ENCODE data around the gene DVL1.

Gene DVL1

DNA sequence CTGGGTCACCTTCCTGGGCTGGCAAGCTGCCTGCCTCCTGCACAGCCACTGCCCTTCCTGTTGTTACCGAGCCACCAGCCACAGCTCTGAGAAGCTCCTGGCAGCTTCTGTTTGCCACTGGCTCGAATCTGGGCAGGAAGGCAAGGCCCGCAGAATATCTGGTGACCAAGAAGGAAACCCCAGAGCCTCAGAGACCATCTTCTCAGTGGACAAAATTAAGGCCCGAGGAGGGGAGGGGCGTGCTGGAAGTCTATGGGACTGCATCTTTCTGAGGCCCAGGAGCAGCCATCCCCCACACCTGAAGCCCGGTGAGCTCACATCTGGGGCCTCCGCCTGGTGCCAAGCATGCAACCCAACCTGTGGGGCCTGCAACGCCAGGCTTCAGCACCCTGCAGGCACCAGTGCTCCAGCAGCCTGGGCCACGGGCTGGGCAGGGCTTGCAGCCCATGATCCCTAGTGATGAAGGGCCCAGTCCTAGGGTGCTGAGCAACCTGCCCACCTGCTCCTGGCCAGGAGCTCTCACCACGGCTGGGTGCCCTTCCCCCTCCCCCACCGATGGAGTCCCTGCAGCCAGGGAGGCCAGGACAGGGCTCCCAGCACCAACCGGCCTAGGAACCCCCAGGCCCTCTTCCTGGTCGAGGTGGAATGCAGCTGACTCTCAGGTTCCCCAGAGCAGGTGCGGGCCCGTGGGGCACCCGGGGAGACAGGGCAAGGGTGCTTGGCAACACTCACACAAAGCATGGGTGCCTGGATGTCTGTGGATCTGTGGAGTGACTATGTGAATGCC lies 23.7 kb downstream of the DVL1 start:
- H3K4me3 ChIP-seq (ENCODE audit: insufficient read depth in 1 of 2, low read depth in 1 of 2, low read length in 2 of 2), result peak overlapping the region; percentile 84 to 88
- WGBS, result 79% methylated on average over 16 of the region's 16 CpGs
- peaks cover 12 to 69% of the 10 kb centered on the region in 2 experiments for H3K36me3 ChIP-seq (ENCODE audit: control insufficient read depth in 1 of 2, insufficient read depth in 2 of 2, low read depth in 1 of 2, low read length in 2 of 2)
- peak overlapping the region in 1 of 2 experiments; percentile 46 for H3K23ac ChIP-seq (ENCODE audit: low read length in 2 of 2)
- no peak overlapping the region for H2BK15ac ChIP-seq (ENCODE audit: low read depth, poor library complexity, severe bottlenecking)
- peak overlapping the region; percentile 27 for H3K27ac ChIP-seq (ENCODE audit: low read length, poor library complexity, severe bottlenecking)
- peak; percentile 17 for DNase-seq
- no peak overlapping the region for H2AFZ ChIP-seq (ENCODE audit: low read depth, low read length)
- peak overlapping the region; percentile 81 for H3K4me2 ChIP-seq (ENCODE audit: low read length, poor library complexity, severe bottlenecking)
- H3K4ac ChIP-seq (ENCODE audit: low read depth in 1 of 2, low read length in 2 of 2), result peak overlapping the region; percentile 60 to 75
- no peaks in the 10 kb centered on the region for H3K9me3 ChIP-seq (ENCODE audit: control insufficient read depth, low read length)
- peak overlapping the region; percentile 93 for H3K9ac ChIP-seq (ENCODE audit: low read length)
- H2BK5ac ChIP-seq (ENCODE audit: low read depth, low read length, poor library complexity, severe bottlenecking), result no peak overlapping the region
- H4K8ac ChIP-seq (ENCODE audit: low read length), result peak overlapping the region; percentile 92
- H2AK5ac ChIP-seq (ENCODE audit: low read length, severe bottlenecking), result no peak overlapping the region
- H3K18ac ChIP-seq (ENCODE audit: low read depth in 1 of 2, low read length in 2 of 2), result peak overlapping the region; percentile 75 to 86
- peaks cover 13% of the 10 kb centered on the region for H3K79me1 ChIP-seq (replicated peaks; ENCODE audit: low read length, poor library complexity, severe bottlenecking)
- H2BK120ac ChIP-seq (ENCODE audit: low read depth, low read length), result no peak overlapping the region
- no peak overlapping the region for H3K14ac ChIP-seq (ENCODE audit: low read length in 2 of 2)
- no peaks in the 10 kb centered on the region for H3K27me3 ChIP-seq (ENCODE audit: control insufficient read depth in 1 of 2, insufficient read depth in 1 of 2, low read length in 2 of 2)
- peaks cover 58% of the 10 kb centered on the region for H3K4me1 ChIP-seq (ENCODE audit: control insufficient read depth, insufficient read depth, low read depth, low read length)
- peak overlapping the region in 1 of 2 experiments; percentile 29 for H2BK12ac ChIP-seq (ENCODE audit: low read length in 2 of 2)
- peak overlapping the region; percentile 83 for H4K91ac ChIP-seq (ENCODE audit: low read length)

DNA sequence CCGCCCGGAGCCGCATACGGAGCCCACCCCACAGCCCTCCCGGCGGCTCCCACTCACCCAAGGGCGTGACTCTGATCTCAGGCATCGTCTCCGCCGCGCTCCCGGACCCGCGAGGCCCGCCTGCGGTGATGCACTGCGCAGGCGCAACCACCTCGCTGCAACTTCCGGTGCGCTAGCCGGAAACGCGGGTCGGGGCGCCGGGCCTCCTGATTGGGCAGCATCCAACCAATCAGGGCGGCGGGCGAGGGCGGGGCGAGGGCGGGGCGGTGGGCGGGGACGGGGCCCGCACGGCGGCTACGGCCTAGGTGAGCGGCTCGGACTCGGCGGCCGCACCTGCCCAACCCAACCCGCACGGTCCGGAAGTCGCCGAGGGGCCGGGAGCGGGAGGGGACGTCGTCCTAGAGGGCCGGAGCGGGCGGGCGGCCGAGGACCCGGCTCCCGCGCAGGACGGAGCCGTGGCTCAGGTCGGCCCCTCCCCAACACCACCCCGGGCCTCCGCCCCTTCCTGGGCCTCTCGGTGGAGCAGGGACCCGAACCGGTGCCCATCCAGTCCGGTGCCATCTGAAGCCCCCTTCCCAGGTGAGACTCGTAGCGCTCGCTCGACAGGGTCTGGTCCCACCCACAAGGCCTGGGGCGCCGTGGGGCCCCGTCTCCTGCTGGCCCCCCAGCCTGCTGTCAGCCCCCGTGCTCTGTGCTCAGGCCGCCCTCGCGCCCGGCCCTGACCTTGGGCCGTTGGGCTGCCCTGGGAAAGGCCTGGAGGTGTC lies 24.5 kb downstream of the DVL1 start, which contains the start of the genes CPTP and INTS11:
Gene CPTP (plus strand): TSS at position 279 of the 764 bp plus-strand sequence. CDS start 2,109 bp downstream, outside the sequence.
Gene INTS11 (minus strand): TSS at position 137 of the 764 bp plus-strand sequence. CDS start 52 bp downstream, at position 85.
- peak within 1 kb of the TSS; percentile 81 for H3K4me2 ChIP-seq (ENCODE audit: low read length, poor library complexity, severe bottlenecking)
- peak within 1 kb of the TSS in 1 of 2 experiments; percentile 77 for H3K23ac ChIP-seq (ENCODE audit: low read length in 2 of 2)
- peak within 1 kb of the TSS; percentile 36 for H2BK5ac ChIP-seq (ENCODE audit: low read depth, low read length, poor library complexity, severe bottlenecking)
- H2AFZ ChIP-seq (ENCODE audit: low read depth, low read length), result peak within 1 kb of the TSS; percentile 56
- peak within 1 kb of the TSS; percentile 55 for H2BK15ac ChIP-seq (ENCODE audit: low read depth, poor library complexity, severe bottlenecking)
- no peak within 1 kb of the TSS for H2AK5ac ChIP-seq (ENCODE audit: low read length, severe bottlenecking)
- H3K9ac ChIP-seq (ENCODE audit: low read length), result peak within 1 kb of the TSS; percentile 93
- peak within 1 kb of the TSS; percentile 75 to 86 for H3K18ac ChIP-seq (ENCODE audit: low read depth in 1 of 2, low read length in 2 of 2)
- no peaks in the 10 kb centered on the region for H3K27me3 ChIP-seq (ENCODE audit: control insufficient read depth in 1 of 2, insufficient read depth in 1 of 2, low read length in 2 of 2)
- peak within 1 kb of the TSS in 1 of 2 experiments; percentile 47 for H2BK12ac ChIP-seq (ENCODE audit: low read length in 2 of 2)
- peaks cover 20 to 69% of the 10 kb centered on the region in 2 experiments for H3K36me3 ChIP-seq (ENCODE audit: control insufficient read depth in 1 of 2, insufficient read depth in 2 of 2, low read depth in 1 of 2, low read length in 2 of 2)
- peaks cover 56% of the 10 kb centered on the region for H3K4me1 ChIP-seq (ENCODE audit: control insufficient read depth, insufficient read depth, low read depth, low read length)
- peak within 1 kb of the TSS; percentile 27 for H3K27ac ChIP-seq (ENCODE audit: low read length, poor library complexity, severe bottlenecking)
- peak within 1 kb of the TSS; percentile 75 to 76 for H3K4ac ChIP-seq (ENCODE audit: low read depth in 1 of 2, low read length in 2 of 2)
- peak within 1 kb of the TSS; percentile 88 to 91 for H3K4me3 ChIP-seq (ENCODE audit: insufficient read depth in 1 of 2, low read depth in 1 of 2, low read length in 2 of 2)
- WGBS, result 3% methylated on average over 52 of the region's 84 CpGs
- peak within 1 kb of the TSS in 1 of 2 experiments; percentile 79 for H3K14ac ChIP-seq (ENCODE audit: low read length in 2 of 2)
- peak within 1 kb of the TSS; percentile 42 for H2BK120ac ChIP-seq (ENCODE audit: low read depth, low read length)
- peak within 1 kb of the TSS; percentile 85 for H4K91ac ChIP-seq (ENCODE audit: low read length)
- H3K9me3 ChIP-seq (ENCODE audit: control insufficient read depth, low read length), result no peaks in the 10 kb centered on the region
- H3K79me1 ChIP-seq (replicated peaks; ENCODE audit: low read length, poor library complexity, severe bottlenecking), result peaks cover 13% of the 10 kb centered on the region
- H4K8ac ChIP-seq (ENCODE audit: low read length), result peak within 1 kb of the TSS; percentile 92
- DNase-seq, result peak; percentile 89

- Histone ChIP-seq H2AK5ac (ENCODE audit: low read length, severe bottlenecking) (no peak overlapping the region), H4K91ac (ENCODE audit: low read length) (peak overlapping the region; percentile 85), H3K18ac (ENCODE audit: low read depth in 1 of 2, low read length in 2 of 2) (peak overlapping the region; percentile 61 to 63), H3K23ac (ENCODE audit: low read length in 2 of 2) (peak overlapping the region in 1 of 2 experiments; percentile 77), H3K36me3 (ENCODE audit: control insufficient read depth in 1 of 2, insufficient read depth in 2 of 2, low read depth in 1 of 2, low read length in 2 of 2) (peaks cover 26 to 69% of the 10 kb centered on the region in 2 experiments), H2AFZ (ENCODE audit: low read depth, low read length) (peak overlapping the region; percentile 31), H3K4ac (ENCODE audit: low read depth in 1 of 2, low read length in 2 of 2) (peak overlapping the region; percentile 75 to 76), H3K4me1 (ENCODE audit: control insufficient read depth, insufficient read depth, low read depth, low read length) (peaks cover 57% of the 10 kb centered on the region), H3K27ac (ENCODE audit: low read length, poor library complexity, severe bottlenecking) (no peak overlapping the region), H4K8ac (ENCODE audit: low read length) (peak overlapping the region; percentile 83), H3K4me3 (ENCODE audit: insufficient read depth in 1 of 2, low read depth in 1 of 2, low read length in 2 of 2) (peak overlapping the region; percentile 84 to 91), H3K9me3 (ENCODE audit: control insufficient read depth, low read length) (no peaks in the 10 kb centered on the region), H2BK15ac (ENCODE audit: low read depth, poor library complexity, severe bottlenecking) (peak overlapping the region; percentile 55), H3K9ac (ENCODE audit: low read length) (peak overlapping the region; percentile 92), H2BK12ac (ENCODE audit: low read length in 2 of 2) (peak overlapping the region in 1 of 2 experiments; percentile 47), H2BK120ac (ENCODE audit: low read depth, low read length) (peak overlapping the region; percentile 42), H3K79me1 (replicated peaks; ENCODE audit: low read length, poor library complexity, severe bottlenecking) (peaks cover 17% of the 10 kb centered on the region), H3K14ac (ENCODE audit: low read length in 2 of 2) (peak overlapping the region in 1 of 2 experiments; percentile 79), H2BK5ac (ENCODE audit: low read depth, low read length, poor library complexity, severe bottlenecking) (peak overlapping the region; percentile 36), H3K4me2 (ENCODE audit: low read length, poor library complexity, severe bottlenecking) (peak overlapping the region; percentile 69), H3K27me3 (ENCODE audit: control insufficient read depth in 1 of 2, insufficient read depth in 1 of 2, low read length in 2 of 2) (no peaks in the 10 kb centered on the region)
- no peak for DNase-seq
- 0% methylated on average over 17 of the region's 41 CpGs for WGBS
Measured at GRCh38 chr1:1324084-1324523, 25.1 kb downstream of the DVL1 start.
